ENCODE data around the gene HOXD10. TPM values are rescaled to one million over a fixed set of nuclear protein-coding genes. Genes with fewer than 3 reads are reported as not detected.

HOXD10 gene
- total and polyA plus RNA-seq, 5 donors from 2014 or later = not detected

DNA sequence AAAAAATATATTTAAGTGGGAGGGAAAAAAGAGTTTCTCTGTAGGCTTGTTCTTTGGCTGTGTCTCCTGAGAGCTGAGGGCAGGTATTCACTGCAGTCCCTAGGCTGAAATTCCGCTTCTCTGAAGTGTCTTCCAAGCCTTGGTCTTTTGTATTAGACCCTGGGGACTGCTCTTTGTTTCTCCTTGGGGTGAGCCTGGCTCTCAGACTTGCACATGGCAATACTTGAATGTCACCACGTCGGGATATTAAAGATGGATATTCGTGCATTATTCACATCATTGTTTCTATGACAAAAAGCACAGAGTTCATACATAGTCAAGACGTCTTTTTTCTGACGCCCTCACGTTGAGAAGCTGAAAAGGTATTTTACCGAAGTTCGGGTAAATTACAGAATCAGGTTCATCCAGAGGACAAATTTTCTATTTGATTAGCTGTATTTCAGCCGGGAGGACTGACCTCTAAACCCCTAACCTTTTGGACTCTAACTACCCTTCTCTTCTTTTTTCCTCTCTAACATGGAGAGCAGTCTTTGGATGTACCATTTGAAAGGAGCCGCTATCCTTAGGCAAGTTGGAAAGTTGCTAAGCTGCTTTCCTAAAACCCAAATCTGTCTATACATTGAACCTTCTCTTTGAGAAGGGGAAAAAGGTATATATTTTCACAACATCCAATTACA, 38.1 kb downstream of the HOXD10 start:
- H3K36me3 Mint-ChIP-seq = no peaks in the 10 kb centered on the region
- ATAC-seq (ENCODE audit: low read depth in 2 of 2) = no peak

DNA sequence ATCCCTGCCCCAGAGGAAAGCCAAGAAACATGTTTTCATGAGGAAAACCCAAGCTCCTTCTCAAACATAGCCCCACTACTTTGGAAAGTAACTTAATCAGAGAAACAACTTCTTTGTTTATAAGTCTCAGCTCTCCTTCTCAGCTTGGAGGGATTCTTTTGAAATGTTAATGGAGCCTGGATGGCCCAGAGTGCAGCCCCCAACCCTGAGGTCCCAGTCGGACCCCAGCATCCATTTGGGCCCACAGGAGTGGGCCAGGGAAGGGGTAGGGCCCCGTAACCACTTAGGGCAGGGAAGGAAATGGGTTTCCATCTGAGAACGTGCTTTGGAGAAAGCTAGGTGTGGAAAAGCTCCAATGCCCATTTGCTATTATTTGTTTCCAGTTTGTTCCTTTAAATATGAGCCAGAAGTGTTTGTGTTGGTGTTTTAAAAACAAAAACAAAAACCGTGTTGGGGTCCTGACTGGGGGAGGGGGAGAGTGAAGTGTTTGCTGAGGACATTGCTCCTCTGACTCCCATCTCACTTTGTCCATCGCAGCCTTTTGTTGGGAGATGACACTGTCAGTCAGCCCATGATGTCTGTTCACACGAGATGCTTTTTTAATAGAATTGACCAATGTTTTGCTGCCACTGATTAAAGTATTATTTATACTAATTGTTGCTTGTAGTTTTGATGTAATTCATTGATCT, 38.9 kb downstream of the HOXD10 start:
- Mint-ChIP-seq H3K4me1 (peaks cover 0 to 17% (median 3%) of the 10 kb centered on the region in 4 donors), H3K4me3 (no peak overlapping the region), H3K36me3 (no peaks in the 10 kb centered on the region), H3K27ac (no peak overlapping the region), H3K27me3 (peaks cover 87% of the 10 kb centered on the region), H3K9me3 (peaks cover 0 to 5% (median 0%) of the 10 kb centered on the region in 7 donors)
- Histone ChIP-seq H3K36me3 (ENCODE audit: control insufficient read depth, insufficient read depth, low read length) (no peaks in the 10 kb centered on the region), H3K27me3 (ENCODE audit: control insufficient read depth, insufficient read depth, low read length) (peaks cover 36% of the 10 kb centered on the region), H3K9me3 (ENCODE audit: control insufficient read depth in 2 of 2, low read length in 2 of 2) (peaks cover 0 to 5% of the 10 kb centered on the region in 2 experiments), H3K27ac (ENCODE audit: insufficient read depth, low read length, poor library complexity, severe bottlenecking) (no peak overlapping the region), H3K4me3 (ENCODE audit: low read depth, low read length) (no peak overlapping the region), H3K4me1 (ENCODE audit: control insufficient read depth, insufficient read depth, low read length, poor library complexity, severe bottlenecking) (peaks cover 6% of the 10 kb centered on the region)
- DNase-seq (no peak), ATAC-seq (ENCODE audit: low read depth in 2 of 2) (no peak)

More for the DNA sequence above, 38.1 kb downstream of the HOXD10 start:
- Histone ChIP-seq H3K36me3 (ENCODE audit: control insufficient read depth, insufficient read depth, low read length) (no peaks in the 10 kb centered on the region), H3K4me1 (ENCODE audit: control insufficient read depth, insufficient read depth, low read length, poor library complexity, severe bottlenecking) (peaks cover 6% of the 10 kb centered on the region), H3K4me3 (ENCODE audit: low read depth, low read length) (no peak overlapping the region), H3K27ac (ENCODE audit: insufficient read depth, low read length, poor library complexity, severe bottlenecking) (no peak overlapping the region), H3K9me3 (ENCODE audit: control insufficient read depth in 2 of 2, low read length in 2 of 2) (peaks cover 0 to 7% of the 10 kb centered on the region in 2 experiments), H3K27me3 (ENCODE audit: control insufficient read depth, insufficient read depth, low read length) (peaks cover 38% of the 10 kb centered on the region)
- H3K4me3 Mint-ChIP-seq = no peak overlapping the region
- peaks cover 0 to 15% (median 3%) of the 10 kb centered on the region in 4 donors for H3K4me1 Mint-ChIP-seq
- H3K9me3 Mint-ChIP-seq = peaks cover 0 to 5% (median 0%) of the 10 kb centered on the region in 7 donors
- DNase-seq = no peak
- no peak overlapping the region for H3K27ac Mint-ChIP-seq
- peaks cover 88% of the 10 kb centered on the region for H3K27me3 Mint-ChIP-seq

DNA sequence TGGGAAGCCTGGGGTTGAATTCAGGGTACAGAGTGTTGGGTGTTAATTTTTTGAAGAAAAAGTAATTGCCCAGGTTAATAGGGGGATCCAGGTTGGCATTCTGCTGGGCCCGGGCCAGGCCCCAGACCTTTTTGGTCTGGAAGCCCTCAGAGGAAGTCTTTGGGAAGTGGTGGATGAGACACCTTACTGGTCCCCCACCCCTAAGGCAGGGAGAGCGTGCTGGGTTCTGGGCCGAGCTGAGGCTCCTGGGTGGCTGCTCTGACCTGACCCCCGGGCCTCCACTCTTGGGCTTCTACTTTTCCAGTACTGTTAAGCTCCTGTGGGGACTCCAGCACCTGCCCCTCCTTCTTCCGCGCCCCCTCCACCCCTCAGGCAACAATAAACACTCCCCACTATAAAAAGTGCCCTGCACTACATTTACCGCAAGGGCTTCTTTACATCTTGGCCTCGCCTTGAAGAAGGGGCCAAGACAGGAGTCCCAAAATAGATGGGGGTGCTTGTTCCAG, 39.8 kb downstream of the HOXD10 start:
- peaks cover 0 to 5% (median 0%) of the 10 kb centered on the region in 7 donors for H3K9me3 Mint-ChIP-seq
- H3K27me3 Mint-ChIP-seq = peaks cover 87% of the 10 kb centered on the region
- Histone ChIP-seq H3K36me3 (ENCODE audit: control insufficient read depth, insufficient read depth, low read length) (no peaks in the 10 kb centered on the region), H3K27me3 (ENCODE audit: control insufficient read depth, insufficient read depth, low read length) (peaks cover 34% of the 10 kb centered on the region), H3K27ac (ENCODE audit: insufficient read depth, low read length, poor library complexity, severe bottlenecking) (no peak overlapping the region), H3K9me3 (ENCODE audit: control insufficient read depth in 2 of 2, low read length in 2 of 2) (peaks cover 0 to 3% of the 10 kb centered on the region in 2 experiments), H3K4me3 (ENCODE audit: low read depth, low read length) (no peak overlapping the region), H3K4me1 (ENCODE audit: control insufficient read depth, insufficient read depth, low read length, poor library complexity, severe bottlenecking) (peaks cover 6% of the 10 kb centered on the region)
- peak overlapping the region in 2 of 4 donors; percentile 54 to 57 for H3K4me3 Mint-ChIP-seq
- peaks cover 0 to 12% (median 3%) of the 10 kb centered on the region in 4 donors for H3K4me1 Mint-ChIP-seq
- ATAC-seq (ENCODE audit: low read depth in 2 of 2) (no peak), DNase-seq (no peak)
- no peaks in the 10 kb centered on the region for H3K36me3 Mint-ChIP-seq
- no peak overlapping the region for H3K27ac Mint-ChIP-seq

DNA sequence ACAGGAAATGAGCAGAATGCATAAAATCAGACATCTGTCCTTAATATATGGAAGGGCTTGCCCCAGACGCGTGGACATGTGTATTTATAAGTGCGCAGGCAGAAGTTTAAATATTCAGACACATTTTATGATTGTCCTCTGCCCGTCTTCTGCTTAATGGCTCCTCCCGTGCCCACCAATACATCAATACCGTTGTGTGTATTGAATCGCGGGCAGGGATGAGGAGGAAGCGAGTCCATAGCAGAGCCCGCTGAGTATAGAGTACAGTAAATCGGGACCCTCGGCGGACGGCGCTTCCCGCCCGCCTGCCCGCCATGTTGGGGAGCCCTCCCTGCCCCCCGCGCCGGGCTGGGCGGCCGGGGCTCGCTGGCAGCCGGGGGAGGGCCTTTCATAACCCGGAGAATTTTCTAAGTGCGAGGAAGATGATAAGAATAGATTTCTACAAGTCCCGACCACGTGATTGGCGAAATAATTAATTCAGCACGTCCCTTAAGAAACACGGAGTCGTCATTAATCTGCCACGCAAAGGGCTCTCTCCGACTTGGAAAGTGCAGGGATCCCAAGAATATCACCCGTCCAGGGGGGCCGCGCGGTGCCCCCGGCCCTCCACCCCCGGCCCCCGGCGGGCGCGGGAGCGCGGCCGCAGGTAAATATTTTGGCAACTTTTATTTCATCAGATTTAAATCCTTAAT, 40.4 kb downstream of the HOXD10 start, which contains the start of gene HOXD3:
HOXD3 (plus strand) TSS at position 501 of the 692 bp plus-strand sequence. CDS start 11,808 bp downstream, outside the sequence.
- no peak within 1 kb of the TSS for H3K27ac Mint-ChIP-seq
- peaks cover 0 to 5% (median 0%) of the 10 kb centered on the region in 7 donors for H3K9me3 Mint-ChIP-seq
- Histone ChIP-seq H3K4me1 (ENCODE audit: control insufficient read depth, insufficient read depth, low read length, poor library complexity, severe bottlenecking) (peaks cover 6% of the 10 kb centered on the region), H3K27me3 (ENCODE audit: control insufficient read depth, insufficient read depth, low read length) (peaks cover 36% of the 10 kb centered on the region), H3K4me3 (ENCODE audit: low read depth, low read length) (no peak within 1 kb of the TSS), H3K9me3 (ENCODE audit: control insufficient read depth in 2 of 2, low read length in 2 of 2) (peaks cover 0 to 3% of the 10 kb centered on the region in 2 experiments), H3K36me3 (ENCODE audit: control insufficient read depth, insufficient read depth, low read length) (no peaks in the 10 kb centered on the region), H3K27ac (ENCODE audit: insufficient read depth, low read length, poor library complexity, severe bottlenecking) (no peak within 1 kb of the TSS)
- H3K36me3 Mint-ChIP-seq = no peaks in the 10 kb centered on the region
- peaks cover 91% of the 10 kb centered on the region for H3K27me3 Mint-ChIP-seq
- ATAC-seq (ENCODE audit: low read depth in 2 of 2) (no peak), DNase-seq (no peak)
- peaks cover 0 to 14% (median 3%) of the 10 kb centered on the region in 4 donors for H3K4me1 Mint-ChIP-seq
- H3K4me3 Mint-ChIP-seq = peak within 1 kb of the TSS; percentile 22 to 57 (median 44)

DNA sequence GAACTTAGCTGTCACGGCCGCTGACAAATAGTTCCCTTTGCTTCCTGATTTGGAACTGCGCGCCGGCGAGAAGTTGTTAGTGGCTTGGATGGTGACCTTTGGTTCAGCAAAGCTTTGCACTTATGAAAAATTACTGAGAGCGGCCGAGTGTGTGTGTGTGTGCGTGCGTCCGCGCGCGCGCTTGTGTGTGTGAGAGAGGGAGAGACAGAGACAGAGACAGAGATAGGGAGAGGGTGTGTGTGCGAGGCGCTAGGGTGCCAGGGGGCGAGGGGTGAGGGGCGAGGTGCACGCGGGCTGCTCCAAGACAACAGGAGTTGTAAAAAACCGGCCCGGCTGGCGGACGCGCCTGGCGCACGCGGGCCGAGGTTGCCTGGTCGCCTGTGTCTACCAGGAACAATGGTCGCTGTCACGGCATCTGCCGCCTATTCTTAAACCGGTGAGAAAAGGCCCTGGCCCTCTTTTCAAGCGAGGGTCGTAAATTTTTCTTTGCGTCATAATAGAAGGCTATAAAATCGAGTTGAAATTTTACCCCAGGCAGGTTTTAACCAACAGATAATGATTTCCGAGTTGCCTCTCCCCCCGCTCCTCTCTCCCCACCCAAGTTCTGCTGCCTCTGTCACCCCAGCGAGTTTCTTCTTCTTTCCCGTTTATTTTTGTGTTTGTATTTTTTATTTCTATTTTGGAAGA, 41.1 kb downstream of the HOXD10 start:
- Mint-ChIP-seq H3K27ac (no peak overlapping the region), H3K27me3 (peaks cover 93% of the 10 kb centered on the region), H3K4me3 (peak overlapping the region in 3 of 4 donors; percentile 22 to 49 (median 33)), H3K4me1 (peaks cover 0 to 15% (median 3%) of the 10 kb centered on the region in 4 donors), H3K36me3 (no peaks in the 10 kb centered on the region), H3K9me3 (peaks cover 0 to 5% (median 0%) of the 10 kb centered on the region in 7 donors)
- H3K36me3 ChIP-seq (ENCODE audit: control insufficient read depth, insufficient read depth, low read length) = no peaks in the 10 kb centered on the region
- peaks cover 39% of the 10 kb centered on the region for H3K27me3 ChIP-seq (ENCODE audit: control insufficient read depth, insufficient read depth, low read length)
- peaks cover 0 to 3% of the 10 kb centered on the region in 2 experiments for H3K9me3 ChIP-seq (ENCODE audit: control insufficient read depth in 2 of 2, low read length in 2 of 2)
- no peak overlapping the region for H3K27ac ChIP-seq (ENCODE audit: insufficient read depth, low read length, poor library complexity, severe bottlenecking)
- H3K4me3 ChIP-seq (ENCODE audit: low read depth, low read length) = no peak overlapping the region
- ATAC-seq (ENCODE audit: low read depth in 2 of 2) (no peak), DNase-seq (no peak)
- H3K4me1 ChIP-seq (ENCODE audit: control insufficient read depth, insufficient read depth, low read length, poor library complexity, severe bottlenecking) = peaks cover 6% of the 10 kb centered on the region

DNA sequence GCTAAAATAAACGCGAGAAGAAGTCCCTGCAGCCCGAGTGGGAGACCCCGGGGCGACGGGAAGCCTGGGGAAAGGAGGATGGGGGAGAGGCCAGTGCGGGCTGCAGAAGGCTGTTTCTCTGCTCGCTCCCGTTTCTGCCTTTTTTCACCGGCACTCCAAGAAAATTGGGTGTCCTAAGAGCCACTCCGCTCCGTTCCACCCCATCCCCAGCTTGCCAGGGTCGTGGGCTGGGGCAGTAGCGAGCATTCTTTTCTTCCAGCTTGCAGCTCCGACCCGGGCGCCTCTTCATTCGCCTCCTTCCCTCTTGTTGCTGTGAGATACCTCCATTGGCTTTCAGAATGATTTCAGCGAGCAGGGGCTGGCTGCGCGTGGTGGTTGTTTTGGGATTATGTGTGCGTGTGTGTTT, 41.6 kb downstream of the HOXD10 start:
- Histone ChIP-seq H3K27ac (ENCODE audit: insufficient read depth, low read length, poor library complexity, severe bottlenecking) (no peak overlapping the region), H3K9me3 (ENCODE audit: control insufficient read depth in 2 of 2, low read length in 2 of 2) (peaks cover 0 to 3% of the 10 kb centered on the region in 2 experiments), H3K4me3 (ENCODE audit: low read depth, low read length) (no peak overlapping the region), H3K4me1 (ENCODE audit: control insufficient read depth, insufficient read depth, low read length, poor library complexity, severe bottlenecking) (peaks cover 6% of the 10 kb centered on the region), H3K36me3 (ENCODE audit: control insufficient read depth, insufficient read depth, low read length) (no peaks in the 10 kb centered on the region), H3K27me3 (ENCODE audit: control insufficient read depth, insufficient read depth, low read length) (peaks cover 41% of the 10 kb centered on the region)
- H3K27me3 Mint-ChIP-seq = peaks cover 92% of the 10 kb centered on the region
- ATAC-seq (ENCODE audit: low read depth in 2 of 2) (no peak), DNase-seq (no peak)
- H3K4me1 Mint-ChIP-seq = peaks cover 0 to 15% (median 3%) of the 10 kb centered on the region in 4 donors
- no peaks in the 10 kb centered on the region for H3K36me3 Mint-ChIP-seq
- H3K4me3 Mint-ChIP-seq = peak overlapping the region in 1 of 4 donors; percentile 48
- H3K27ac Mint-ChIP-seq = no peak overlapping the region
- peaks cover 0 to 6% (median 0%) of the 10 kb centered on the region in 7 donors for H3K9me3 Mint-ChIP-seq

All from CD4-positive, CD25-positive, alpha-beta regulatory T cell (primary cell).